ENCODE results near the gene SEC24D. TPM values are rescaled to one million over a fixed set of nuclear protein-coding genes. Genes with fewer than 3 reads are reported as not detected.

Gene SEC24D
- total and polyA plus RNA-seq, 2 donors (not counting 3 experiments of a cell fraction or from before 2014, with no cell fraction given), result 81.5 to 127 TPM

DNA sequence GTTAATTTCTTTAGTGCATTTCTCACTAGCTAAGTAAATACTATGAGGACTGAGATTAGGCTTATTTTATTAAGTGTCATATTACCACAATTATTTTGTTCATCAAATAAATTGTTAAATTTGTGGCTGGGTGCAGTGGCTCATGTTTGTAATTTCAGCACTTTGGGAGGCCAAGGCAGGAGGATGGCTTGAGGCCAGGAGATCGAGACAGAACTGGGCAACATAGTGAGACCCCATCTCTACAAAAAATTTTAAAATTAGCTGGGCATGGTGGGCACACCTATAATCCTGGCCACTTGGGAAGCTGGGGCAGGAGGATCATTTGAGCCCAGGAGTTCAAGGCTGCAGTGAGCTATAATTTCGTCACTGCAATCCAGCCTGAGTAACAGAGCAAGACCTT, 6.8 kb downstream of the SEC24D start:
- TF ChIP-seq JUN (IDR thresholded peaks at IDR 0.05; ENCODE audit: borderline replicate concordance, insufficient read depth, insufficient read length, low read depth) (no peak), POLR2A (IDR thresholded peaks at IDR 0.05; ENCODE audit: low read depth, low read length) (no peak), POLR2AphosphoS5 (IDR thresholded peaks at IDR 0.05; ENCODE audit: insufficient read depth, low read depth, low read length) (no peak), EZH2 (IDR thresholded peaks at IDR 0.05; ENCODE audit: borderline replicate concordance, low read depth, low read length, severe bottlenecking) (no peak), FOS (IDR thresholded peaks at IDR 0.05; ENCODE audit: borderline replicate concordance, insufficient read depth, low read length) (no peak), GATA2 (IDR thresholded peaks at IDR 0.05; ENCODE audit: insufficient read depth, insufficient read length, low read depth, low read length) (no peak), MYC (IDR thresholded peaks at IDR 0.05; ENCODE audit: low read depth, low read length) (no peak)
- TF ChIP-seq, protein P1, sequence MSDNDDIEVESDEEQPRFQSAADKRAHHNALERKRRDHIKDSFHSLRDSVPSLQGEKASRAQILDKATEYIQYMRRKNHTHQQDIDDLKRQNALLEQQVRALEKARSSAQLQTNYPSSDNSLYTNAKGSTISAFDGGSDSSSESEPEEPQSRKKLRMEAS (IDR thresholded peaks at IDR 0.05; ENCODE audit: insufficient read depth, insufficient read length), result no peak
- TF ChIP-seq, protein P2, sequence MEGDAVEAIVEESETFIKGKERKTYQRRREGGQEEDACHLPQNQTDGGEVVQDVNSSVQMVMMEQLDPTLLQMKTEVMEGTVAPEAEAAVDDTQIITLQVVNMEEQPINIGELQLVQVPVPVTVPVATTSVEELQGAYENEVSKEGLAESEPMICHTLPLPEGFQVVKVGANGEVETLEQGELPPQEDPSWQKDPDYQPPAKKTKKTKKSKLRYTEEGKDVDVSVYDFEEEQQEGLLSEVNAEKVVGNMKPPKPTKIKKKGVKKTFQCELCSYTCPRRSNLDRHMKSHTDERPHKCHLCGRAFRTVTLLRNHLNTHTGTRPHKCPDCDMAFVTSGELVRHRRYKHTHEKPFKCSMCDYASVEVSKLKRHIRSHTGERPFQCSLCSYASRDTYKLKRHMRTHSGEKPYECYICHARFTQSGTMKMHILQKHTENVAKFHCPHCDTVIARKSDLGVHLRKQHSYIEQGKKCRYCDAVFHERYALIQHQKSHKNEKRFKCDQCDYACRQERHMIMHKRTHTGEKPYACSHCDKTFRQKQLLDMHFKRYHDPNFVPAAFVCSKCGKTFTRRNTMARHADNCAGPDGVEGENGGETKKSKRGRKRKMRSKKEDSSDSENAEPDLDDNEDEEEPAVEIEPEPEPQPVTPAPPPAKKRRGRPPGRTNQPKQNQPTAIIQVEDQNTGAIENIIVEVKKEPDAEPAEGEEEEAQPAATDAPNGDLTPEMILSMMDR (IDR thresholded peaks at IDR 0.05; ENCODE audit: extremely low read depth in 1 of 2, insufficient read depth in 1 of 2, low read depth in 1 of 2, low read length in 2 of 2), result no peak
- no peak overlapping the region for H3K4me3 ChIP-seq (replicated peaks in 1 of 3; ENCODE audit: insufficient read depth in 1 of 3, low read depth in 1 of 3, low read length in 3 of 3)
- peaks cover 99% of the 10 kb centered on the region for H3K79me2 ChIP-seq (ENCODE audit: control insufficient read depth, insufficient read depth, low read length)
- intact Hi-C loops (cut with micrococcal nuclease) (no loop called here), dilution Hi-C loops (cut with MboI; ENCODE audit: extremely low pct_ligation_motif_present, low sequenced_read_pairs) (no loop called here)
- ChIA-PET CTCF (no interaction called here), POLR2A (no interaction called here)
- no peak overlapping the region for H3K4me2 ChIP-seq (ENCODE audit: insufficient read depth, low read length)
- H3K36me3 ChIP-seq (ENCODE audit: control insufficient read depth in 2 of 2, extremely low read depth in 1 of 2, insufficient read depth in 2 of 2, low read length in 2 of 2), result peaks cover 15 to 34% of the 10 kb centered on the region in 2 experiments
- H3K9me3 ChIP-seq (replicated peaks; ENCODE audit: control insufficient read depth, insufficient read depth, low read length), result no peaks in the 10 kb centered on the region
- H3K27me3 ChIP-seq (ENCODE audit: control insufficient read depth in 2 of 2, insufficient read depth in 2 of 2, low read length in 2 of 2), result no peaks in the 10 kb centered on the region
- H4K20me1 ChIP-seq (replicated peaks; ENCODE audit: control insufficient read depth, extremely low read depth, insufficient read depth, low read length), result peaks cover 20% of the 10 kb centered on the region
- H3K9ac ChIP-seq (replicated peaks; ENCODE audit: extremely low read depth, insufficient read depth, low read length), result no peak overlapping the region
- no peaks in the 10 kb centered on the region for H3K9me1 ChIP-seq (replicated peaks; ENCODE audit: control insufficient read depth, extremely low read depth, insufficient read depth, low read length)
- FAIRE-seq (no peak), DNase-seq (ENCODE audit: low read depth, low spot score) (no peak)
- H2AFZ ChIP-seq (ENCODE audit: low read depth, low read length), result no peak overlapping the region
- BruUV-seq (replicated peaks), result no TSS peak
- H3K4me1 ChIP-seq (ENCODE audit: control insufficient read depth, extremely low read depth, insufficient read depth, low read length), result peaks cover 15% of the 10 kb centered on the region
- no peak overlapping the region for H3K27ac ChIP-seq (ENCODE audit: insufficient read depth, low read depth, low read length)
